Measurements from ENCODE around the gene ZBTB3. TPM values are rescaled to one million over a fixed set of nuclear protein-coding genes. Genes with fewer than 3 reads are reported as not detected.
"Not testable (repeated sequence)": the region's sequence is repeated elsewhere in the genome, so short reads cannot be mapped to it uniquely, and the experiment has no call there.

Gene ZBTB3
- total RNA-seq, 1 experiment from 2014 or later = 4.6 TPM

DNA sequence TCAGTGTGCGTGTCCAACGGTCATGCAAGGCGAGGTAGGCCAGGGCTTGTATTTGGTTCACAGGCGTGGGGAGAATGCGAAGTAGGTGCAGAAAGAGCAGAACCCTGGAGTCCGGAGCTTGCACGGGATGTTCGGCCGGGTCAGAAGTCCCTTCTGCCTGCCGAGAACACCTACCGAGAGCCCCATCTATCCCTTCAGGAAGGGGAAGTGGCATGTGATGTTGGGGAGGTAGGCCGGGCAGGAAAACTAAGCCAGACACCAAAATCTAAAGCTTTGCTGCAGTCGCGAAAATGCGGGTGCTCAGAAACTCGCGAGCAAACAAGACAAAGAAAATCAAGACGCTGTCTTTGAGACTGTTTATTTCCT is 16.8 kb upstream of the ZBTB3 start:
- in situ Hi-C loops (cut with HindIII; ENCODE audit: low pct_unique_long_range_greater_than_20kb, low sequenced_read_pairs) = no loop called here
- DNase-seq (ENCODE audit: low read depth) = no peak

DNA sequence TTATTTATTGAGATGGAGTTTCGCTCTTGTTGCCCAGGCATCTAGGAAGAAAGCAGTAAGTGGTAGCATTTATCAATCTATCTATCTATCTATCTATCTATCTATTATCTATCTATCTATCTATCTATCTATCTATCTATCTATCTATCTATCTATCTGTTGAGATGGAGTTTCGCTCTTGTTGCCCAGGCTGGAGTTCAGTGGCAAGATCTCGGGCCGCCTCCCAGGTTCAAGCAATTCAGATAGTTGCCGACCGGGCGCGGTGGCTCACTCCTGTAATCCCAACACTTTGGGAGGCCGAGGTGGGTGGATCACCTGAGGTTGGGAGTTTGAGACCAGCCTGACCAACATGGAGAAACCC is 6.9 kb upstream of the ZBTB3 start:
- in situ Hi-C loops (cut with HindIII; ENCODE audit: low pct_unique_long_range_greater_than_20kb, low sequenced_read_pairs); DNase-seq (ENCODE audit: low read depth): not testable (repeated sequence)

- in situ Hi-C loops (cut with HindIII; ENCODE audit: low pct_unique_long_range_greater_than_20kb, low sequenced_read_pairs) = no loop called here
- no peak for DNase-seq (ENCODE audit: low read depth)
Observed at GRCh38 chr11:62757846-62758788, 4.2 kb upstream of the ZBTB3 start.

GRCh38 chr11:62755086-62755615 is 1.2 kb upstream of the ZBTB3 start:
- no peak for DNase-seq (ENCODE audit: low read depth)
- in situ Hi-C loops (cut with HindIII; ENCODE audit: low pct_unique_long_range_greater_than_20kb, low sequenced_read_pairs) = no loop called here

DNA sequence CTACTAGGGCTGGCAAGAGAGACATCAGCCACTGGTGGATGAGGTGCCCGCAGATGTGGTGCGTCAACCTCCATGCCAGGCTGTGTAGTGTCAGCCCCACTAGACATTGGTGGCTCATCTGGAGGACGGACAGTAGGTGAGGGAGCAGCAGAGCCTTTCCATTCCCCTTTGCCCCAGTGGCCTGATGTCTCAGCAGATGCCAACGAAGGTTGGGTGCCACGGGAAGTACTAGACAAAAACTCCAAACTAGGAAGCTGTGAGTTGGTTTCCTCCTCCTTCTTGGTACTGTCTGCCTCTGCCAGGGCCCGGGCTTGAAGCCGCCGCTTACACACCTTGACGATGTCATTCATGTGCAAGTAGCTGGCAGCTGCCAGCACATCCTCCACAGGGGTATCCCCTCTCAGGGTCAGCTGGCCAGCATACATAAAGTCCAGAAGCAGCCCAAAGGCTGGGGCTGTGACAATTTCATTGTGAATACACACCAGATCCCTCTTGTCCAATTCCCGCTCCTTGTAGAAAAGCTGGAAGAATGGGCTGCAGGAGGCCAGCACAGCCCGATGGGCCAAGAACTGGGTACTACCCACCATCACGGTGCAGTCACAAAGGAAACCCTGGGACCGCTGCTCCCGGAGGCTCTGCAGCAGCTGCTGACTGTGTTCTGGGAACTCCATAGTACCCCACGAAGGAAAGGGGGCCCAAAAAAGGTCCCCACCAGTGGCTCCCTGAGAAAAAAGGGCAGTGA is 795 bp downstream of the ZBTB3 start:
- no peak for DNase-seq (ENCODE audit: low read depth)
- in situ Hi-C loops (cut with HindIII; ENCODE audit: low pct_unique_long_range_greater_than_20kb, low sequenced_read_pairs) = no loop called here

DNA sequence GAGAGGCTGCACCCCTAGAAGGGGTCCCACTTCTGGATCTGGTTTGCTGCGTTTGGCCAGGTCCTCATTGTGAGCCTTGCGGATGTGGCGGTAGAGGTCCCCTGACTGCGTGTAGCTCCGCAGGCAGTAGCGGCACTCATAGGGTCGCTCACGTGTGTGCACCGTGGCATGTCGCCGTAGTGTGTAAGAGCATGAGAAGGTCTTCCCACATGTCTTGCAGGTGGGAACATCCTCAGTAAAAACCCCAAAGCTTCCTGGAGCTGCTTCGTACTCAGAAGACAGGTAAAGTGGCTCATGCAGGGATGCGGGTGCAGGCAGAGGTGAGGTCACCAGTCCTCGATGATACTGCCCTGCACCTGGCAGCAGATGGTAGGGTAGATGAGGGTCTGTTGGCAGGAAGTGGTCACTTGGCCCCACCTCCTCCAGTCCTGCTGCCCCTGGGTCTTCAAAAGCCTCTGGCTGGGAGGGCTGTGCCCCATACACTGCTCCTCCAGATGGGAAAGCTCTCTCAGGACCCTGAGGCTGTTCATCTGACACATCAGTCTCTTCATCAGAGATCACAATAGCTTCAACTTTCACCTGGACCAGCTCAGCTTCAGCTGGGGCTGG is 1.7 kb downstream of the ZBTB3 start:
- DNase-seq (ENCODE audit: low read depth) = no peak
- in situ Hi-C loops (cut with HindIII; ENCODE audit: low pct_unique_long_range_greater_than_20kb, low sequenced_read_pairs) = no loop called here

- DNase-seq (ENCODE audit: low read depth); in situ Hi-C loops (cut with HindIII; ENCODE audit: low pct_unique_long_range_greater_than_20kb, low sequenced_read_pairs): not testable (repeated sequence)
Observed at GRCh38 chr11:62749931-62750330, 4.0 kb downstream of the ZBTB3 start.

DNA sequence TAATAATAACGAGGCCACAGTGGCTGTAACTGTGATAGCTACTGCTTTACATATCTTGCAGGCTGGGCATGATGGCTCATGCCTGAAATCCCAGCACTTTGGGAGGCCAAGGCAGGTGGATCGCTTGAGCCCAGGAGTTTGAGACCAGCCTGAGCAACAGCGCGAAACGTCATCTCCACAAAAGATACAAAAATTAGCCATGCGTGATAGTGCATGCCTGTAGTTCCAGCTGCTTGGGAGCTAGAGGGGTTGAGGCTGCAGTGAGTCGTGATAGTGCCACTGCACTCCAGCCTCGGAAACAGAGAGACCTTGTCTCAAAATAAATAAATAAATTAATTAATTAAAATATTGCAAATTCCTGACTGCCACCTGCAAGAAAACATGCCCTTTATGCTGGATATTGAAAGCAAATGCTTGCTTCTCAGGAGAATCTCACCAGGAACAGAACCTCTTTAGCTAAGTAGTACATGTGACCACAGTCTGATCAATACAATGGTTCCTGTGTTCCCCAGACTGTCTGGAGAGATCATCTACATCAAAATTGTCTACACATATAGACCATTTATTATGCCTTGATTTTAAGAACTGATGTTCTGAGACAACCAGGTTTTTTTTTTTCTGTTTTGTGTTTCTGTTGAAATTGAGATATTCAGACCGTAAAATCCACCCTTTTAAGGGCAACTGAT is 6.3 kb downstream of the ZBTB3 start:
- in situ Hi-C loops (cut with HindIII; ENCODE audit: low pct_unique_long_range_greater_than_20kb, low sequenced_read_pairs) = no loop called here
- no peak for DNase-seq (ENCODE audit: low read depth)

GRCh38 chr11:62737196-62737595 is 16.8 kb downstream of the ZBTB3 start:
- in situ Hi-C loops (cut with HindIII; ENCODE audit: low pct_unique_long_range_greater_than_20kb, low sequenced_read_pairs) = no loop called here
- no peak for DNase-seq (ENCODE audit: low read depth)

GRCh38 chr11:62732830-62733229 is 21.1 kb downstream of the ZBTB3 start:
- in situ Hi-C loops (cut with HindIII; ENCODE audit: low pct_unique_long_range_greater_than_20kb, low sequenced_read_pairs) = no loop called here
- DNase-seq (ENCODE audit: low read depth) = peak; percentile 43

GRCh38 chr11:62730076-62730475 is 23.9 kb downstream of the ZBTB3 start:
- in situ Hi-C loops (cut with HindIII; ENCODE audit: low pct_unique_long_range_greater_than_20kb, low sequenced_read_pairs); DNase-seq (ENCODE audit: low read depth): not testable (repeated sequence)

DNA sequence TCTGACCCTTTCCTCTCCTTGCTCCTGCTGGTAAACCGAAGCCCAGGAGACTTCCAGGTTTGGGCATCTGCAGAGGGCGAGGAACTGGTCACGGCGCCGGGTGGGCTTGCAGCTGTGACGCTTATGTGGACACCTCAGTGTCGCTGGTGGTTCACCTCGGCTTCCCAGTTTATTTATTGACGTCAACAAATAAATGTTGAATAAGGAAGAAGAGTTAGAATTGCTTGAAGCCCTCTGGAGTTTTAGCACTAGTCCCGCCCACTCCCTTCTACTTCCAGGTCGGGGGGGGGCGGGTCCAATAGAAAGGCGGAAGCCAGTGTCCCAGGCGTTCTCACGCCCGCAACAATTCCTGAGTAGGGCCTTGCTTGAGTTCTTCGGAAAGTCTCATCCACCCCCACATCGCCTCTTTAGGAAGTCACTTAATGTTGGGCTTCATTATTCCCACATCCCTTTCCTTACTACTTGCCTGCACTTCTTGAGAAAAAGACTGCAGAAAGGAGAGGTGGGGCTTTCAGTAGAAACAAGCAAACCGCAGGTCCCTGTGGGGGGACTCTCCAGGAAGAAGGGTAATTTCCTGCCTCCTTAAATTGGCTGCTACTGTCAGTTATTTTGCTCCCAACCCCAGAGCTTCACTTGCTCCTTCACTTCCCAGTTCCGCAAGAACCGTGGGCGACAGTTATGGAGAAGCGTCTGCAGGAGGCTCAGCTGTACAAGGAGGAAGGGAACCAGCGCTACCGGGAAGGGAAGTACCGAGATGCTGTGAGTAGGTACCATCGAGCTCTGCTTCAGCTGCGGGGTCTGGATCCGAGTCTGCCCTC is 25.6 kb downstream of the ZBTB3 start, which contains the start of gene TTC9C:
TTC9C (plus strand) TSS at position 316 of the 818 bp plus-strand sequence; CDS start at position 679, 363 bp downstream.
- peak; percentile 84 for DNase-seq (ENCODE audit: low read depth)
- in situ Hi-C loops (cut with HindIII; ENCODE audit: low pct_unique_long_range_greater_than_20kb, low sequenced_read_pairs) = no loop called here

GRCh38 chr11:62727872-62728170 is 26.1 kb downstream of the ZBTB3 start:
- peak; percentile 98 for DNase-seq (ENCODE audit: low read depth)
- in situ Hi-C loops (cut with HindIII; ENCODE audit: low pct_unique_long_range_greater_than_20kb, low sequenced_read_pairs) = no loop called here

DNA sequence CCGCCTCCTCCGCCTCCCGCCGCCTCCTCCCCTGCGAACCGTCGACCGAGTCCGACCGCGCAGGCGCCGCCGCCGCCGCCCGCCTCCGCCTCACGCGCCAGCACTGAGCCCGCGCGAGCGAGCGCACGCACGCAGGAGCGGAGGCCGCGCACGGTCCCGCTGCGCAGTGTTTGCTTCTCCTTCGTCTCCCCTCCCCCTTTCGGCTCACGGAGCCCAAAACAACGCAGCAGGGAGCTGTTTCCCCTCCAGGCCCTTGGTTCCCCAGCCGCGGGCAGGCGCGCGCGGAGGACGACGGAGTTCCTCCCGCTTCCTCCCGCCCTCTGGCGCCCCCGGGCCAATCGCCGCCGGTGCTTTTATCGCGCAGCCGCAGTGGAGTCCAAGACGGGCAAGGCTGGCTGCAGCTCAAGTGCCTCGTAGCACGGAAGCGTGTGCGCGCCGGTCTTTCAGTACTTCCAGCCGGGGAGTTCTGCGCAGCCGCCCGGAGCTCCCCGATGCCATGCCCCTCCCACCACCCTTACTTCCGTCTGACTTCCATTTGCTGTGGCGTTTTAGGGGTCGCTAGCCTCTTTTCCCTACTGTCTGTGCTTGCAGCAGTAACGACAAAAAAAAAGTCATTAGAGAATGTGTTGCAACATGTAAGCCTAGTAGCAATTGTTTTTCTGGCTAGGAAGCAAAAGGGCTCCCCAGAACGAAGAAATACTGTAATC is 26.6 kb downstream of the ZBTB3 start, which contains the start of gene HNRNPUL2:
HNRNPUL2 (minus strand) TSS at position 293 of the 707 bp plus-strand sequence. CDS start 301 bp downstream, outside the sequence.
- in situ Hi-C loops (cut with HindIII; ENCODE audit: low pct_unique_long_range_greater_than_20kb, low sequenced_read_pairs) = no loop called here
- peak; percentile 97 for DNase-seq (ENCODE audit: low read depth)

GRCh38 chr11:62726915-62727164 is 27.1 kb downstream of the ZBTB3 start:
- in situ Hi-C loops (cut with HindIII; ENCODE audit: low pct_unique_long_range_greater_than_20kb, low sequenced_read_pairs) = no loop called here
- no peak for DNase-seq (ENCODE audit: low read depth)

DNA sequence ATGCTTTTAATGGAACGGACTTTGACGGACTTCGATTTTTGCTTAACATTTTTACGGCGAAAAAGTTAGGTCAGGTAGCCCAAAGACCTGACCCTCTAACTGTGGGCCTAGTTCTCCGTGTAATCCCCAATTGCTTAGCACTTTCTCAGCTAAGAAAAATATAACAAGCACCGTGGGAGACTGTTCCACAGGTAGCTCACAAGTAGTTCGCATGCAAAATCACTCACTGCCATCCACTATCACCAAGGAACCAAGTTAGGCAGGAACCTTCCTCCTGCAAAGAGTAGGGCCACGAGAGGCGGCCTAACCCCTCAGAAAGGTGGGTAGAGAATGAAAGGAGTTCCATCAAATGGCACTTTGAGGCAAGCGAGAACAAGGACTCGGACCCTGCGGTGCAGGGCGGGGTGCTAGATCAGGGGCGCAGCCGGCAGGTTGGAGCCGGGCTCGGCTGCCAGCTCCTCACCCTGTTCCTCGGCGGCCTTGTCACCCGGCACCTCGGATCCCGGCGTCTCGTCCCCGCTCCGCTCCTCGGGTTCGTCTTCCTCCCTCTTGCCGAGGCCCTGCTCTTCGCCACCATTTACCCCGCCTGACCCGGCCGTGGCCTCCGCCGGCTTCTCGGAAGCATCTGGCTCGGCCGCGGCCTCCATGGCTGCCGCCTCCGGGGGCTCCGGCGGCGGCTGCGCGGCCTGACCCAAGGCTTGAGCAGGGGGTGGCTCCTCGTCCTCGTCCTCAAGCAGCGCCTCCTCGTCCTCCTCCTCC is 27.6 kb downstream of the ZBTB3 start:
- in situ Hi-C loops (cut with HindIII; ENCODE audit: low pct_unique_long_range_greater_than_20kb, low sequenced_read_pairs) = no loop called here
- DNase-seq (ENCODE audit: low read depth) = no peak
